MV-4-11 (cell line): ENCODE results near the gene GALNT2.

Experiments
- DNase-seq: peaks from one replicate; lab custom pipeline; 2025; lab: John Stamatoyannopoulos, UW

The GALNT2 gene

DNA sequence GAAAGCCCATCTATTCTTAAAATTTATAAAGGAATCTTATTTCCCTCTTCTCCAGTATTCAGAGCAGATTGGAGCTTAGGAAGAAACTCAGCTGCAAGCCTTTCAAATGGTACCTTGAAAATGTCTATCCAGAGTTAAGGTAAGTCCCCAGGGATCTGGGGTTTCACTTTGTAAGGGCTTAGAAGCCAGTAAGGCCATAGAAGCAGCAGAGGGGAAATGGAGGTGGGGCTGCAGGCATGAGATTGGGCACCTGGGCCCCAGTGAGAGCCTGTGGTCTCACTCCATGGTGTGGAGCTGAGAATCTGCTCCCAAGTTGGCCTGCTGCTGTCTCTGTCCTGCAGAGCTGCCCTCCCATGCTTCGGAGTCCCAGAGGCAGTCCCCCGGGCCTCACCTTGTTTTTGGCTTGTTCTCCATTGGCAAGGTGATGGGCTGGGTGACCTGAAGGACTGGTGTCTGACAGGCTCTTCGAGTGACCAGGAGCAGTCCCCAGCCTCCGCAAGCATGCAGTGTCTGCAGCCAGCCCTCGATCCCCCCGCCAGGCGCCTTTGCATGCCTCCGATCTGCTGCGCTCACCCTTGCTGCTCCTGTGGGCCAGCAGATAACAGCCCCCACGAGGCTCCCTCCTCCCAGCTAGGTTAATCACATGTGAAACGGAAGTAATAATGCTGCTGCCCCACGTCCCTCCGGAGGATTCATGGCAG lies 196.0 kb downstream of the GALNT2 start:
- DNase-seq = no peak

DNA sequence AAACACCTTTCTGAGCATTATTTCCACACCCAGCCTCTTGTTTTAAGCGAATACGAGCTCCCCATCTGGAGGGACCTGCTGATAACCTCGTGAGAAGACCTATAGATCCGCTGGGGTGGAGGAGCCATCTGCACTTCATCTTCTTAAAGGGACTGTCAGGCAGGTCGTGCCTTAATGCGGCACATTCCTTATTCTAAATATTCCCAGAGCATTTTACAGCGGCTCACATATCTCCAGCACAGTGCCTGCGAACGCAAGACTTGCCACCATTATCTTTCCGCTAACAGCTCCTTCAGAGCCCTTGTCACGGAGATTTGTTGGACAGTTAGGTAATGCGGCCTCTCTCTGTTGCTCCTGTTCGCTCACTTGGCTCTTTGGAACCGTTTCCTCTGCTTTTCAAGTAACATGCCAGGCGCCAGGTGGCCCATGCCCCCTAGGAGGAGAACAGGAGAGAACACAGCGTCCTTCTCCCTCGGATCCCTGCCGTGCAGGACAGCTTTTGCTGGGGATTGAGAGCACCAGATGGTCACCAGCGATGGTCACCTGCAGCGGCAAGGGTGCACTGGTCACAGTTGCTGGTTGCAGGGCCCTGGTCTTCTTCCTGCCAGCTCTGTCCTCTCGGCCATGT lies 196.6 kb downstream of the GALNT2 start:
- no peak for DNase-seq

DNA sequence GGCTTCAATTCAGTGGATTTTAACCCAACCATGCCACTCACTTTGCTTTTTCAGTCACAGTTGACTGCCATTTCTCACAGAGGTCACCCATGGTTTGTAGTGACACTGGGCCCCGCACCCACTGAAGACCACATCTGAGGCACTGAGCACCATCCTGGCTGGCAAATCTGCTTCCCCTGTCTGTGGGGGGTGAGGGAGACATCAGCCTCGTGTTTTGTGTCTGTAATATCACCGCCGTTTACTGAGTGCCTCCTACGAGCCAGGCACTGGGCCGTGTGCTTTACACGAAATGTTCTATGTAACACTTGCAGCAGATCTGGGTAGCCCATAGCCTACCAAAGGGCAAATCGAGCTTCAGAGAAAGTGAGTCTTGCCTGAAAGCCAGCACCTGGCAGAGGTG lies 197.3 kb downstream of the GALNT2 start:
- DNase-seq = no peak

DNA sequence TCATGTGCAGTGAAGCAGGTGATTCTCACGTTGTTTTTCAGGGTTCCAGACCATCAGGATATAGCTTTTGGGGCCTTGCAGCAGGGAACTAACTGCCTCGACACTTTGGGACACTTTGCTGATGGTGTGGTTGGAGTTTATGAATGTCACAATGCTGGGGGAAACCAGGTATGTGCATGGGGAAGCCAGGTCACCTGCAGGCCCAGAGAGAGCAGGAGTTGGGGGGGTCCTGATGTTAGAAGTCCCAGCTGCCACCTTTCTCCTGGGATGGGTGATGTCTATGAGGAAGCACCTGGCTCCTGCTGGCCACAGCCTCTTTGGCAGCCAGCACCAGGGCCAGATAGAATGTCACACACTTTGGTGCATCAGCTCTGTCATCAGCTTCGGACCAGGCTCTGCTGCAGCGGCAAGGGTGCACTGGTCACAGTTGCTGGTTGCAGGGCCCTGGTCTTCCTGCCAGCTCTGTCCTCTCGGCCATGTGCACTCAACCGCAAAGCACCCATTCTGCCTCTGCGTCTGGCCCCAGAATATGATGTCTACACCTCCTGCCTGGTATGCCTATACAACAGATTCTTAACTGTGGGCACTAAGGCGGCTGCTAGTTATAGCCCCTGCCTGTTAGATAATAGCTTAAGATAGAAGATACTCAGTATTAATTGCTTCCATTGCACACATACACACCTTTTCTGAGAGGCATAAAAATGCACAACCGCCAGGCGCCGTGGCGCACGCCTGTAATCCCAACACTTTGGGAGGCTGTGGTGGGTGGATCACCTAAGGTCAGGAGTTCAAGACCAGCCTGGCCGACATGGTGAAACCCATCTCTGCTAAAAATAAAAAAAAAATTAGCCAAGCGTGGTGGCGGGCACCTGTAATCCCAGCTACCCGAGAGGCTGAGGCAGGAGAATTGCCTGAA lies 198.4 kb downstream of the GALNT2 start:
- DNase-seq = no peak

DNA sequence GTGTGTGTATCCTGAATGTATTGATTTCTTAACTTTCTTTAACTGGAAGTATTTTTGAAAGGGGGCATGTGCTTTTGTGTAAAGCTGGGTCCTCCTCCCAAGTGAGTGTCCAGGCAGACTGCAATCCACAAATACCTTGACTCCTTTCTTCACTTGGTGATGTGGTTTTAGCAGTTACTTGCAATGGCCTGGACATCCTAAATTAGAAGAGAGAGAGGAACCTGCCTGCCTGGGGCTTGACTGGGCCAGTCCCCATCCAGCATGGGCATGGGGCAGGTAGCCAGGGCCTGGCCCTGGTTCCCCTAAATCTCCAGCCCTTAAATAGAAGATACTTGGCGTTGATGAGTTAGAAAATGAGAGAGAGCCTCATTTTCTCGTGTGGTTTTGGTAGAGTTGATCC lies 199.4 kb downstream of the GALNT2 start:
- DNase-seq = no peak

DNA sequence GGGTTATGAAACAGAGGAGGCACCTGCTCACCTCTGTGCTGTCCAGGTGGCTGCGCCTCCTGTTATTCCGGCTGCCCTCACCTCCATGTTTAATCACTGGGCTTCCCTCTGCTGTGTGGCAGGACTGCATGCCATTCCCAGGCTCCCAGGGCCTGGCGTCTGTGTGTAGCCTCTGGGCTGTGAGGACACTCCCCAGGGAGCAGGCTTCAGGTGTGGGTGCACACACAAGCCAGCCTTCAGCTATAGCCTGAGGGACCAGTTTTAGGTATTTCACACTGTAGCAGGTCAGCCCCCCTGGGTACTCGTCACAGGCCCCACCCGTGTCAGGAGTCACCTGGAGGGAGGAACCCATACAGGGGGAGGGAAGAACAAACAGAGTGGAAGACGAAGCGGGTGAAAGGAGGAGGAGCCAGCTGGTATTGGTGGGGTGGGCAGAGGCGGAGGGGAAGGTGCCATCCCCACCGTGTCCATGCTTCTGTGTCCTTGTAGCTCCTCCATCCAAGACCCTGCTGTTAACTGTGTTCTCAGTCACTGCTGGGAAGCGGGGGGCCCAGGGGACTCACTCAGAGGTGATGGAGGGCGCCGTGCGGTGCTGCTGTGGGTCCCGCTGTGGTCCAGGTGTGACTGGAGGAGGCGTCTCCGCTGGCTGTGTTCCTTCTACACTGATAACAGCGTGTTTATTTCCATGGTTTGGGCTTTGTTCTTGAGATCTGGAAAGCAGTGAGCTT lies 200.5 kb downstream of the GALNT2 start:
- no peak for DNase-seq

DNA sequence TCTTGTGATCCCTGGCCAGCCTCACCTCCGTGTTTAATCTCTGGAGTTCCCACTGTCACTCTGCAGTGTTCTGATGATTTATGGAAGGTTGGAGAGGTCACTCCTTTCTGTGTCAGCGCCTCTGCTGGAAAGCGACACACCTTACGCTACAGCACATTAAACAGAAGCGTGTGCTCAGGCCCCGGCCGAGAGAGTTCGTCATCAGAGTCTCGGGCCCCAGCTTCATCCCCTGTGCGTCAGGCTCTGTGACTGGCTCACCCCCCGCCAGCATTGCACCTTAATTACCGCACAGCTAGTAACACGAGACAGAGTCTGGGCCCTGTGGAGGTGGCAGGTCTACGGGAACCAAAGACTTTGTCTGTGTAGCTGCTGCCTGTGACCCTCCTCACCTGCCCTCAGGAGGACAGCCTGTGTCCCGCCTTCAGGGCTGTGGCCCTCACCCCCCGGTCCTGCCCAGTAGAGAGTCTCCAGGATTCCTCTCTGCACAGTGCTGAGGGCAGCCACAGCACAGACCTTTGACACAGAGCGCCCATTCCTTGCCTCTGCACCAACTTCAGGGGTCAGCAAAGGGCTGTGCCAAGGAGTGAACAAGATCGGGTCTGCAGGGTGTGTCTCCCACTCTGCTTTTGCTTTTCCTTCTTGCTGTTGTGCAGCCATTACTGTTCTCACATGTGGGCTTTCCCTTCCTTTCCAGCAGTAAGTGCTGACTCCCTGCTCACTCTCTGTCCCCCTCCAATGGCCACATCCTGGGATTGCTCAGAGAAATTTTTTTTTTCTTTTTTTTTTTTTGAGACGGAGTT lies 201.5 kb downstream of the GALNT2 start:
- peak; percentile 58 for DNase-seq

DNA sequence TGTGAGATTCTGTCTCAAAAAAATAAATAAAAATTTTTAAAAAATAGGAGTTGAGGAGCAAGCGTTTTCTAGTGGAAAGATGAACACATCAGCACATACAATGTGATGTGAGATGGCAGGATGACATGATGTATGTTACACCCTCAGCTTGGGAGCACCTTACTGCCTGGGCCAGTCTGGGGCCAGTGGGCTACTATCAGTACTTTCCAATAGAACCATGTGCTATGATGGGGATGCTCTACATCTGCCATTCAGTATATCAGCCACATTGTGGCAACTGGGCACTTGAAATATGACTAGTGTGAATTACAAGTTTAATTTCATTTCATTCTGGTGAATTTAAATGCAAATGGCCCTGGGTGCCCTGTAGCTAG lies 203.1 kb downstream of the GALNT2 start:
- DNase-seq = no peak

DNA sequence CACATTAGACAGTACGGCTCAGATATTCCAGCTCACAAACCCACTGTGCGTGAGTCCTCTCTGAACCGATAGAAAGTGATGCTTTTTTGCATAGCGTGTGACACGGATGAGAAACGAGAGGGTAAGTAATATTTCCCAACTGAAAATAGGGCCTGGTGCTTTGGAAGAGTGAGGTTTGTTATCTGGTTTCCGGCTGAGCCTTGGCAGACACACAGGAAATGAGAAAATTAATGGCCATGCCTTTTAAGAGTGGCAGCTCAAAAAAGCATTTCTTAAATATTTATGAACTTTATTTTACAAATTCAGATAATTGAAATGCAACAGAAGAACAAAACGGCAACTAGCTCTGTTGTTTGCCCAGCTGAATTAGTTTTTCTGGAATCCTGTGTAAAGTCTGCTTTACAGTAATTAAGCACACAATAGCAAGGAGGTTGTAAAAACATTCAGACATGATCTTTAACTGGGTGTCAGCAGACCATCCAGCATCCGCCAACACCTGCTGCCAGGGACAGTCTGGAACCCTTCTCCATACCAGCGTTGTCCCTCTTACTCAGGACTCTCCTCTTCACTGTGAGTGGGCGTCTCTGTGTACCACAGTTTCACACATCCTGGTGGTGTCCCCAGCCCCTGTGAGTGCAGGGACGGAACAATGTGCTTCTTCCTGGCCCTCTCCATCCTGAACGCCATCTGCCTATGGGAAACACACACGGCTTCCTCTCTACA lies 203.7 kb downstream of the GALNT2 start:
- peak; percentile 41 for DNase-seq

DNA sequence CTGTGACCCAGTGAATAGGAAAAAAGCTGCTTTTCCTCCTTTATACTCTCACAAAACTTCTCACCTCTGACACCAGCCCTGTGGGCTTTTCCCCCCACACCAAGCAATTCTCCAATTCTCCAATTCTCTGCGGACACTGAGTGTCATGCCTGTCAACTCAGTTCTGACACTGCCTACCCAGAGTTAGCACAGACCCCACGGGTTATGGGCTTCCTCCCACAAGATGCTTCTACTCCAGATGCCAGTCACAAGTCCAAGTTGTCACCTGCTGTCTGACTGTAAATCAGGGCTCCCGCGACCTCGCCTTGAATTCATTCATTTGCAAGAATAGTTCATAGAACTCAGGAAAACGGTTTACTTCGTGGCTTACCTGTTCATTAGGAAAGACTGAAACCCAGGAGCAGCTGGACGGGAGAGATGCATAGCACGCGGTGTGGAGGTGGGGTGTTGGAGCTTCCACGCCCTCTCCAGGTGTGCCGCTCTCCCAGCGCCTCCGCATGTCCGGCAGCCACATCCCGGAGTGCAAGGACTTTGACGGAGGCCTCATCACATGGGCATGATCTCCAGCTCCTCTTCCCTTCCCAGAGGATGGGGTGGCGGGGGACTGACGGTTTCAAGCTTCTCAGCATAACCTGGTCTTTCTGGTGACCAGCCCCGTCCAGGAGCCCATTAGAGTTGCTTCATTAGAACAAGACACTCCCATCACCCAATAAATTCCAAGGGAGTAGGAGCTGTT lies 204.4 kb downstream of the GALNT2 start:
- no peak for DNase-seq

DNA sequence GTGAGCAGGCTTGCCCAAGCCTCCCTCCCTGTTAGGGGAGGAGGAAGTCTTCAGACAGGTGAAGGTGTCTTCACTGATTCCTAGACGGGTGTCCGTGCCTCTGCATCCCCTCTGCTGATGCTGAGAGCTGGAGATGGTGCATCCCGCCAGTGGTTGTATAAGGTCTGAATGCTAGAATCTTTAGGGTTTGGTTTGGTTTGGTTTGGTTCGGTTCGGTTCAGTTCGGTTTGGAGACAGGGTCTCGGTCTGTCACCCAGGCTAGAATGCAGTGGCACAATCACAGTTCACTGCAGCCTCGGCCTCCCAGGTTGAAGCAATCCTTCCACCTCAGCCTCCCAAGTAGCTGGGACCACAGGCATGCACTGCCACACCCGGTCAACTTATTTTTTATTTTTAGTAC lies 205.5 kb downstream of the GALNT2 start:
- DNase-seq = no peak

DNA sequence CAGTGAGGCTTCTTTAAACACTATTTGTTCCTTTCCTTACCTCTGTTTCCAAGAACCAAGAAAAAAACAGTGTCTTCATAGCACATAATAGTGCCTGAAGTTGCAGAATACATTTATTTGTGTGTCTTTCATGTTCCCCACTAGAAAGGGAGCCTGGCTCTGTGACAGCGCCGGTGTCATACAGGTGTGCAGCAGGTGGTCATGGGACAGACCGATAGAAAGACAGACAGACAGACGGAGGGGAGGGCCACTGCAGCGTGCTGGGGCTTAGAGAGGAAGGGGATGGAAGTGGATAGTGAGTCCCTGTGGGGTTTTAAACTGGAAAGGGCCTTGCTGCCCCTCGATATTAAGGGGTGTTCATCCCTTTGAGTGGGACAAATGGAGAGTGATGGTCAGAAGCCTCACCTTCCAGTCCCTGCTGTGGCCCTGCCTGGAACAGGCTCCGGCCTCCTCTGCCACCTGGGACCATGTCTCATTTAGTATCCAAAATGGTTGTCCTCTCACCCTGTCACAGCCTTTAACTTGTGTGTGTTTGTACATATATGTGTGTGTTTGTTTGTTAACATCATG lies 206.2 kb downstream of the GALNT2 start:
- no peak for DNase-seq

DNA sequence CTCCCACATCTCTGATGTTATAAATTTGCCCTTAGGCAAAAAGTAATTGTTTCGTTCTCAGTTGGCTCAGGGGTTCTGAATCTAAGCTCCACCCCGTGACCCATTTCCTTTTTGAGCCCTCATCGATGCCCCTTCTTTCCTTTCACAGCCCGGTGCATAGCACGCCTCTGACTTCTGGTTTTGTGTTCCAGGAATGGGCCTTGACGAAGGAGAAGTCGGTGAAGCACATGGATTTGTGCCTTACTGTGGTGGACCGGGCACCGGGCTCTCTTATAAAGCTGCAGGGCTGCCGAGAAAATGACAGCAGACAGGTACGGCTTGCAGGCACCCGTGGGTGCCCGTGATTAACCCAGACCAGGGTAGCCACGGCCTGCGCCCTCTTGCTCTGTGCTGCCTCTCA lies 207.2 kb downstream of the GALNT2 start:
- DNase-seq = no peak

DNA sequence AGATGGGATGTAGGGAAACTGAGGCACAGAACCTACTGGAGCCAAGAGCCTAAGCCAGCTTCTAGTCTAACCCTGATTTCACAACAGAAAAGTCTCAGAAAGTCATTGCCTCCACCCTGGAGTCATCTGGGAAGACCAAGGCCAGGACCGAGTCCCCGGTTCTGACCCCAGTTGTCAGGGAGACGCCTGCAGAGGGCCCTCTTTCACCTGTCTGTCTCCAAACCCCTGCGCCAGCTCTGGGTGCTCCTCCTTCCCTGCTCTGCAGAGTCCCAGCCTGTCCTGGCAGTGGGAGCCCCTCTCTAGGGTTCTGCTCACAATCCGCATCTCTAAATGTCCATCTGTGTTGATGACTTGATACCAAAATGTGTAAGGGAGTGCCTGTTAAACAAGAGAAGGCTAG lies 209.4 kb downstream of the GALNT2 start:
- no peak for DNase-seq

DNA sequence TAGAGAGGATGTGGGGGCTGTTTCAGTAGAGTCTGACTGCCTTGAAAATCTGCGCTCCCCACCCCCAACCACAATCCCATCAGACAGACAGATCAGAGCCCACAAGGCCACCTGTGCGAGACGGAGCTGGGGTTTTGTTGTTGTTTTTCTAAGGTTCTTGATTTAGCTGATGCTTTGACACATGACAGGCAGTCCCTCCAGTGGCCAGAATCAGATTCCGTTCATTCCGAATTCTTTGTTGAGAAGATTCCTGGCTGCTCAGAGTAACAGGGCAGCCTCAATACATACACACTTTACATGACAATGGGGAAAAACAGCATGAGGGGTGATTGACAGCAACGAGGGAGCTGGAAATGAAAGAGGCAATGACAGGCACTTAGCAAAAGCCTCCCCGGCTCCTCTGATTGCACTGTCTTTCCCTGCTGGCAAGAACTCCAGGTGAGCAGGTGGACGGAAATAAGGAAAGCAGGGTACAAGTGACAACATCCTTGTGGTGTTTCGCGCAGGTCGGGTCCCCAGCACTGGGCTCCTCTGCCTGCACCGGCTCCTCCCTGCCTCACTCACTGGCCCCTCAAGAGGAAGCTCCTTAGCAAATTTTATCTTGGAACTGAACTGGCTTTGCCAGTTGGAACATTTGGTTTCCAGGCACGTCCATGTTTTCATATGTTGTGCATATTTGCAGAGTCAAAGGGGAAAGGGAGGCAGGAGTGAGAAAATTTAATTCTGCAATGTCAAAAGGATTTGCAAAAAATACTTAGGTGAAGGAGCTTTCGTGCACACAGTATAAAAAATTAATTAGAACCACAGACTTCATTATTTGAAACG lies 210.4 kb downstream of the GALNT2 start:
- DNase-seq = no peak

DNA sequence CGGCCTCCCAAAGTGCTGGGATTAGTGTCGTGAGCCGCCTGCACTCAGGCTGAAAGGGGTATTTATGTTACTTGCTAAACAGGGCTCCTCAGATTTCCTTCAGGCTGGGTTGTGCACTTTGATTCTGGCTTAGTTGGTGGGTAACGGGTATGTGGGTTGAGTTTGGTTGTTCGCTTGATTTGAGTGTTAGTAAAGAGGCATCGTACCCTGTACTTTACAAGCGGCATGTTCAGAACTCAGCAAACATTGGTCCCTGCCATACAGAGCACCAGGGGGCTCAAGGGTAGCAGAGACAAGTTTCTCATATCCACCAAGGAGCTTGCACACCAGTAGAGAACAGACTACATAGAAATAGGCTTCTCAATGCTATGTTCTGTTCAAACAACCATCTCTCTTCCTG lies 211.3 kb downstream of the GALNT2 start:
- DNase-seq = no peak

DNA sequence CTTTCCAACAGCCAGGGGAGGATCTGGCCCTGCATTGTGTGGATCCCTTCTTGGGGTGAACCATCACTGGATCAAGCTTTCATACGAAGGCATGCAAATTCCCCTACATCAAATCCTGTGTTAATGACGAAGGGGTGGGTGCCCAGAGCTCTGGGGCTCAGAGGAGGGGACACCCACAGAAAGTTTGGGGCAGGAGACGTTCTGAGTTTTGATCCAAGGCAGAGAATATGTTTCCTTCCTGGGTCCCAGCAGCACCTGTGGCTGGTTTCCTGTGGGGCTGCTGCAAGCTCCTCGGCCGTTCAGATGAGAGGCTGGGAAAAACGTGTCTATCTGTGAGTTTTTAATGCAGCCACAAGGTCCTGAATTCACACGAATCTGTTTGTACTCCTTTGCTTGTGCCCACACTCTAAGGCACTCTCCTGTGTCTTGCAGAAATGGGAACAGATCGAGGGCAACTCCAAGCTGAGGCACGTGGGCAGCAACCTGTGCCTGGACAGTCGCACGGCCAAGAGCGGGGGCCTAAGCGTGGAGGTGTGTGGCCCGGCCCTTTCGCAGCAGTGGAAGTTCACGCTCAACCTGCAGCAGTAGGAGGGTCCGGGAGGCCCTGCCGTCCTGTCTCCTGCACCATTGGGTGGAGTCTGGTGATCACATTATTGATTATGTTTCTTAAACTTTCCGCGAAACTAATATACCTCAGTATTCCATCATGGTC lies 212.0 kb downstream of the GALNT2 start:
- DNase-seq = no peak

DNA sequence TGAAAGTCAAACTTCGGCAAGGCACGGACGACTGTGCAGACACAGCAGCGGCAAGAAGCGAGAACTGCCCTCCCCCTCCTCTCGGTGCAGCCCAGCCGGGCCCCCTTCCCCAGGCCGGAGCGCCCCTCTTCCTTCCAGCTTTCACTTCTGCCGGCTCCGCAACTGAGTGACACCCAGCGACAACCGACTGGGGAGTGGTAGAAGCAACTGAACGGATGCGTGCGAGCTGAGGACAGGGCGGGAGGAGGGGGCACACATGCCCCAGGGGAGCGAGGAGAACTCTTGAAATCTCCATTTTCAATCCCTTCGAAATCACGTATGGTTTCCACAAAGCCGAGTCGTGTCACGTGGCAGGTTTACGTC lies 212.5 kb downstream of the GALNT2 start:
- no peak for DNase-seq
